Neural cell (in vitro differentiated cells): ENCODE measurements around the gene NDUFV1.
"Not testable (repeated sequence)": the region's sequence is repeated elsewhere in the genome, so short reads cannot be mapped to it uniquely, and the experiment has no call there.

Experiments
- CTCF ChIP-seq: fragments of 450-650 bp; IDR thresholded peaks from 2 replicates; pipeline ENCODE4 v1.5.1; 2014; ENCODE audit warnings: antibody characterized with exemption, mild to moderate bottlenecking, moderate library complexity; ENCODE audit not compliant: poor library complexity, severe bottlenecking
- EP300 ChIP-seq: fragments of 450-650 bp; conservative IDR thresholded peaks from 2 replicates; pipeline ENCODE4 v1.6.1; 2014; ENCODE audit warnings: antibody characterized with exemption, mild to moderate bottlenecking, moderate library complexity; ENCODE audit not compliant: poor library complexity, severe bottlenecking
- EZH2 ChIP-seq: fragments of 200-600, 300-800 bp; shearing (Covaris generic), sonication (generic); IDR thresholded peaks from 2 replicates; pipeline ENCODE4 v1.6.1; 2014; ENCODE audit warnings: antibody characterized with exemption, low read length, borderline replicate concordance, mild to moderate bottlenecking; ENCODE audit not compliant: insufficient read depth, poor library complexity, severe bottlenecking
- POLR2AphosphoS5 ChIP-seq: IDR thresholded peaks from 2 replicates; pipeline ENCODE4 v1.6.1; 2012
- RAD21 ChIP-seq: fragments of 450-650 bp; conservative IDR thresholded peaks from 2 replicates; pipeline ENCODE4 v1.6.1; 2014; ENCODE audit warnings: antibody characterized with exemption, mild to moderate bottlenecking, moderate library complexity
- REST ChIP-seq: IDR thresholded peaks from 2 replicates; pipeline ENCODE4 v1.6.1; 2012; ENCODE audit warnings: borderline replicate concordance
- SMC3 ChIP-seq: fragments of 450-650 bp; conservative IDR thresholded peaks from 2 replicates; pipeline ENCODE4 v1.6.1; 2014; ENCODE audit warnings: antibody characterized with exemption, mild to moderate bottlenecking, moderate library complexity; ENCODE audit not compliant: poor library complexity
- TAF1 ChIP-seq: IDR thresholded peaks from 2 replicates; pipeline ENCODE4 v1.6.1; 2012; ENCODE audit warnings: low read depth

GRCh38 chr11:67618901-67619659, 12.3 kb downstream of the NDUFV1 start:
- not testable (repeated sequence) for TF ChIP-seq POLR2AphosphoS5, TAF1, CTCF, EP300, EZH2, SMC3, REST, RAD21
